GM18868 (cell line): ENCODE data around the gene LTBP1.

Experiments
- ATAC-seq: cut with Tn5 transposase; IDR thresholded peaks from one replicate; pipeline ENCODE4 v1.9.1; 2021; ENCODE audit warnings: mild to moderate bottlenecking, moderate library complexity; ENCODE audit not compliant: unreplicated experiment

Gene LTBP1

DNA sequence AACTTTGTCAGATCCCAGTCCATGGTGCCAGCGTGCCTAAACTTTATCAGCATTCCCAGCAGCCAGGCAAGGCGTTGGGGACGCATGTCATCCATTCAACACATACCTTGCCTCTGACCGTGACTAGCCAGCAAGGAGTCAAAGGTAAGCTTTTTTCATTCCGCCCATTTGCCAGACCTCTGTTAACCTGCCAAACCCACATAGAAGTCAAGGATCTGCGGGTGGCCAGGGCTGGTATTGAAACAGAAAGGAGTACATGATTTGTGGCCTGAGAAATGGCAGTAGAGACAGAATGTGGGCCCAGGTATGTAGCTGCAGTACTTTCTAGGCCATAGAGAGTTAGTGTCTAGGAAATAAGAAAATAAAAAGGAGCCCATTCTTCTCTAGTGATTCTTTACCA is 240.2 kb downstream of the LTBP1 start:
- no peak for ATAC-seq

DNA sequence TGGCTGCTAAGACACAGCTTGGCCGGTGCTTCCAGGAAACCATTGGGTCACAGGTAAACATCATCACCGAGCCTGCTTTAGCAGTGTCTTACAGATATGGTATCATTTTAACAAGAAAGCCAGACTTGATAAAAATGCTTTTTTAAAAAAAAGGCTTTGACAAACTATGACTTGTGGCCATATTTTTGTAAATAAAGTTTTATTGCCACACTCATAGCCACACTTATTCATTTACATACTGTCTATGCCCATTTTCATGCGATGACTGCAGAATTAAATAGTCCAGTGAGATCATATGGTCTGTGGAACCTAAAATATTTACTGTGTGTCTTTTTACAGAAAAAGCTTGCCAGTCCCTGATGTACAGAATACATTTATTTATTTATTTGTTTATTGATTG is 242.0 kb downstream of the LTBP1 start:
- no peak for ATAC-seq

DNA sequence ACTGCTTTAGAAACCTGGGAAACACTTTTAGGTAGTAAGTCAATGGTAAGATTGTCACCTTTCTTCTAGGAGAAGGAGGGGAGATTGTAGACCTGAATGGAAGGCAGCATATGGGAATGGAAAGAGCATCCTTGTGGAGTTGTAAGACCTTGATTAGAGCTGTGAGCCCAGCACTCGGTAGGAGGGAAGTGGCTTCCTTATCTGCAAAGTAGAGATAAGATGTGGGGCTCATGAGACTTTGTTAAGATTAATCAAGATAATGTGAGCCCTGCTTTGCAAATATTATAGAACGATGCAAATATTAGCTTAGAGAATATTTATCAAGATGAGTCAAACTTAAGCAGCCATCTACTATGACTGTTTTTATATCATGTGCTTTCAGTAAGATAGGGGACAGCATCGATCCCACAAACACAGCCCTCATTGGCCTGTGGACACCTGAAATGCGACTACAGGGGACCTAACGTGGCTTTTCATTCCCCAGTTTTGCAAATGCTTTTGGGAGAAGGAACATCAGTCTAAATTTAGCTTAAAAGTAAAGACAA is 243.7 kb downstream of the LTBP1 start:
- ATAC-seq = no peak

- no peak for ATAC-seq
Measured at GRCh38 chr2:33195891-33196290, 249.1 kb downstream of the LTBP1 start.

GRCh38 chr2:33196700-33197099 is 249.9 kb downstream of the LTBP1 start:
- no peak for ATAC-seq

- ATAC-seq = no peak
Measured at GRCh38 chr2:33197198-33197938, 250.6 kb downstream of the LTBP1 start.

DNA sequence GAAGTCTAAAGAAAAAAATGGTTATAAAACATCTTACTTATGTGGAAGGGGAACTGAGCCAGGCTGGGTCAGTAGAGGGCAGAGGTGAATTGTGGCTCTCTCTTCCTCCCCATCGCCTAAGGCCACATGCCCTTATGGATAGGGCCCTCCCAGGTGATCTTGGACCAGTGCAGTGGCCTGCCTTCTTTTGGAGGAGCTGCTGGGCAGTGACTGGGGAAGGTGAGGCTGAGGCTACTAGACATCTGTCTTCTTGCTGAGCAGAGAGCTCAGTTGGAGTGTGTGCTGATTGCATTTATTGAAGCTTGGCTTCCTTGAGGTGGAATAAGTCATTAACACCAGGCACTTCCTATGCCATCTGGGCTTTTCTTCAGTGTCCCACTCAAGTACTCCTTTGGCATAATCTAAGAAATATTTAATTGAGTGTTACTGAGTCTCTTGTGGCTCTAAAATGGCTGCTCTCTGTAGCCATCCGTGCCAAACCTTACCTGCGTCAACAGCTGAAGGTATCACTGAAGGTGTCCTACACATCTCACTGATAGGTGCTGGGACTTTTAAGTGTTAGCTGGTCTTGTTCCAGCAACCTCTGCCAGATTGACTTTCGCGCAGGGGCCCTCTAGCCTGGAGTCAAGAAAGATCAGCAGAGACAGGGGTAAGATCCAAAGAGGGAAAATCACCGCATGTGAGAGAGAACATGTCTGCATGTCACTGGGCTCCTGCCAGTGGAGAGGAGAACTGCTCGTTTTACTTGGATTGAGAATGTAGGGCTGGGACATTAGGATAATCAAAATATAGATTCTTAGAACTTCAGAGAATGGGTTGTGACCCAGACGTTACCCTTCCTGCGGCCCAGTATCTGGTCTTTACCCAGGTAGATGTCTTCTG is 256.1 kb downstream of the LTBP1 start:
- ATAC-seq = no peak

- no peak for ATAC-seq
Measured at GRCh38 chr2:33204945-33205344, 258.2 kb downstream of the LTBP1 start.

DNA sequence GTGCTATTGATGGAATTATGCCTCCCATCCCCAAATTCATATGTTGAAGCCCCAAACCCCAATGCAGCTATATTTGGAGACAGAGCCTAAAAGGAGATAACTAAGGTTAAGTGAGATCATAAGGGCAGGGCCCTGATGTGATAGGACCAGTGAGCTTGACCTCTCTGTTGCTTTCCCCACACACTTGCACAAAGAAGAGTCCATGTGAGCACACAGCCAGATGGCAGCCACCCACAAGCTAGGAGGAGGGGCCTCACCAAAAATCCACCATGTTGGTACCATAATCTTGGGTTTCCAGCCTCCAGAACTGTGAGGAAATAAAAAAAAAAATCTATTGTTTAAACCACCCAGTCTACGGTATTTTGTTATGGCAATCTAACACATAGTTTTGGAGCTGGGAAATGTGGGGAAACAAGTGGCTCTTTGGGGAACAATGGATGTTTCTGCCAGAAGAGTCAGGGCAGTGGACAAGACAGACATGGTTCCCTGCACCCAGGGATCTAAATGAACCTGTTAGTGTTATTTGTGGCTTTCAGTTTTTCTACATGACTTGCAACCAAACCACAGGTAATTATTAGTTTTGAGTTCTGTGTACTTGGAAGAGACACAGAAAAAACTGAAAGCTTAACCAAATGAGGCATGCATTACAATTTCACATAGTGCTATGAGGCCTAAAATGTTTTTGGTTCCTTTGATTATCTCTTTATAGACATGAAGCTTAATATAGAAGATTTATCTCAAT is 259.1 kb downstream of the LTBP1 start:
- peak; percentile 96 for ATAC-seq

GRCh38 chr2:33207151-33207740 is 260.5 kb downstream of the LTBP1 start:
- no peak for ATAC-seq

DNA sequence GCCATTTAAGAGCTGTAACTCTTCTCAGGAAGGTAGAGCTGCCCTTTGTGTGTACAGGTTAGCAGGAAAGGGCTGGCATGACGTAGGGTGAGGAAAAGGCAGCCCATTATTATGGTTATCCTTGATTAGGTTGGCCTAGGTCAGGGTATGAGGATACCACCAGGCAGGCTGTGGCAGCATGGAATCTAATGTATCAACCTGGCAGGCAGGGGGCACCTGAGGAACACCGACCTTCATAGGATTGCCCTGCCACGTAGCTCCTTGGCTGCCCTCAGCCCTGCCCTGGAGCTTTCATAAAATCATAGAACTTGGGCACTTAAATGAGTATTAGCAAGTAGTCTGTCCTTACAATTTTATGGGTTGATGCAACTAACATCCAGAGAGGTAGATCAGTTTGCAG is 261.6 kb downstream of the LTBP1 start:
- no peak for ATAC-seq

DNA sequence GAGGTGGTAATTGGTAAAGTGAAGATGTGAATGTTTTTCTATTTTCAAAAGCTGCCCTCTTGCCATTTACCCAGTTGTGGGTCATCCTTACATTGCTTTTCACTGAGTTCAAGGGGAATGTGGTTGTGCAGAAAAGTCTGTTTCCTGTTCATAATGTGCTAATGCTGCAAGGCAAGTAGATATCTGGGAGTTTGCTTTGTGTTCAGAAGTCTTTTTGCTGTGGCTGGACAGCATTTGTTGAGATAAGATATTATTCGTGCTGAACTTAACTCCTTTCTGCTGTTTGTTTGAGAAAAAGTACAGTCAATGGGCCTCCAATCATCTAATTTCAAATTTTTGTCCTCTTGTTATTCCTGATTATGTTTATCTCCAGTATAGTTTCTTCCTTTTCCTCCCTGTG is 263.2 kb downstream of the LTBP1 start:
- no peak for ATAC-seq

DNA sequence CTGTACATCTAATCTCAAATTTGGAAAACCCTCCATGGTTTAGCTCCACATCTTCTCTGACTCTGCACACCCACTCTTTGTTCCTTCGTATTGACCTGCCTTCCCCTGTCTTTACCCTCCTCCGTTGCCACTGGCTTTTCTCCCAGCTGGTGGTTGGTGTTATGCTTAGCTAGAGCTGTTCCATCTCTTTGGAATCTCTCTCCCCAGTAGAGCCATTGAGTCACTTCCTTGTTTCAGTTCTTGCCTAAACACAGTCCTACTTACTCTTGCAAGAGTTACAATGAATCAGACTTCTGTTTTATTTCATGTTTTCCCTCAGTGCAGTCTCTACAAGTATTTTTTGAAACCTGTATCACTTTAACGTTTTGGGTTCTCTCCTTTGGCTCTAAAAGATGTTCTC is 263.9 kb downstream of the LTBP1 start:
- ATAC-seq = no peak

DNA sequence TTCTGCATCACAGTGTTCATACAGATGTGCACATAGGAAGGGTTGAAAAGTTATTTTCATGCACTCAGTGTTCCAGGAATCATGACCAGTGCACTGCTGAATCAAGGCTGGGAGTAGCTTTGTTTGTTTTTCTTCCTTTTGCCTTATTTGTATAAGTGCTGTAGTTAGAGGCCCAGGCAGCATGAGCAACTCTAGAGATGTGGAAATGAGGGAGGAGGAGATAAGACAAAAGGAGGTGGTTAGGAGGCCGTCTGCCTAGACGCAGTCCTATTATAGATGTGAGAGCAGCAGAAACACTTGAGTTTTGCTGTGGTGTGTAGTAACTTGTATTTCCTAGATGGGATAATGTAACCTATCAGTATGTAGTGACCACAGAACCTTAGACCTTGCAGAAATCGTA is 265.4 kb downstream of the LTBP1 start:
- ATAC-seq = no peak

DNA sequence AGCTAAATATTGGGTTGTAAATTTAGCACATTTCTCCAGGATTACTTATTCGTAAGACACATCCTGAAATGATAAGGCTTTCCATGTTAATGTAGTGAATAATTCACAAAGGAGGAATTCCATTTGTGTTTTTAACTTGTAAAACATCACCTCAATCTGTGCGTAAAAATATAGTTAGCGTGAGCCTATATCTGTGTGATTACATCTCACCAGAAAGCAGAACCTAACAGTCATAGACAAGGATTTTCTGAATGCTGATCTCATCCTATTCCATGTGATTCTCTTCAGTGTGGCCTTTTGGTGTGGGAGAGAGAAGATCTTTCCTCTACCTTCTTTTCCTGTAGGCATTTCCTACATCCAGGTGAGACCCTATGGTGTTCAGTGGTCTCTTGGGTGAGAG is 266.5 kb downstream of the LTBP1 start:
- ATAC-seq = no peak

GRCh38 chr2:33213648-33214047 is 266.9 kb downstream of the LTBP1 start:
- ATAC-seq = no peak

GRCh38 chr2:33214436-33214835 is 267.7 kb downstream of the LTBP1 start:
- peak; percentile 92 for ATAC-seq

DNA sequence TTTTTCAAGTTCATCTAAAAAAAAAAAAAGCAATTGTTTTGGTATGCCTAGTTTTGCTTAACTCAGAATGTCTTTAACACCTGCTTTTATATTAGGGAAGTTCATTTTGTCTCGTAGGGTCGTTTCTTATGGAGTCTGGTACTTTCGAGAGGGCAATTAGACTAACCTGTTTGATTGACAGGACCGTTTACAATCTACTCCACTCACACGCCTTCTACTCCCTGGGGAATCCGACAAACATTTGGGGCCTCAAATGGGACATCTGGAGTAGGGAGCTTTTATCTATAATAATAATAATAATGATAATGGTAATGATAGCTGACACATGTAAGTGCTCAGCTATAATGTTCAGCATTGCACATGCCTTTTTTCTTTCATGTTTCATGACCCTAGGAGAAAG is 268.1 kb downstream of the LTBP1 start:
- peak; percentile 6 for ATAC-seq

DNA sequence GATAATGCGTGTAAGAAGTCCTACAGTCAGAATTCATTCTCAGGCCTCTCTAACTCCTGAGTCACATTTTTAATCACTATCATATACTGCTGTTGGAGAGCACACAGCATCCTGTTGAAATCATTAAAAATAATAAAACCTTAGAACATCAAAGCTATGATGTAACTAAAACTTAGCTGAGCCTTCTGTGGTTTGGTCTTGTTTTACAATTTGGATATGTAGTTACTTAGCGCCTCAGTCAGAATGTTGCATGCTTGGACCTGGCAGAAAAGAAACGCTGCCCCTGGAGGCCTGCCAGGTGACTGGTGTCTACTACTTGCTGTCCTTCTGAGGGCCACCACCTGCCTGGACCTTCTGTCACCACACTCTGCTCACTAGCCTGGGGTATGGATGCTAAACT is 268.5 kb downstream of the LTBP1 start:
- no peak for ATAC-seq

GRCh38 chr2:33215983-33216382 is 269.2 kb downstream of the LTBP1 start:
- ATAC-seq = no peak
